PC-3 (cell line): ENCODE results near the gene ADAMTS4. TPM values are rescaled to one million over a fixed set of nuclear protein-coding genes. Genes with fewer than 3 reads are reported as not detected.
A peak's percentile ranks its signal among the peaks of the same experiment; 100 is the strongest.

Experiments
- ATAC-seq: fragments of 200-7000 bp; cut with Tn5 transposase; 2 replicates; pipeline ENCODE4 v1.9.1; 2020; ENCODE audit warnings: mild to moderate bottlenecking, moderate library complexity
- BruUV-seq: library from RNA; stranded (reverse); fragments of 400-500 nt; replicated peaks from 2 replicates; lab custom pipeline; 2021; lab: Mats Ljungman, UMichigan
- CTCF ChIA-PET: fragments of 300-600 bp; sonication (Branson Sonifier 250); formaldehyde crosslinking; loops from one replicate; lab custom pipeline; 2022; ENCODE audit warnings: antibody characterized with exemption; lab: Charles Lee
- POLR2A ChIA-PET: fragments of 300-600 bp; sonication (Branson Sonifier 250); formaldehyde crosslinking; loops from one replicate; lab custom pipeline; 2022; ENCODE audit warnings: antibody characterized with exemption; ENCODE audit not compliant: unreplicated experiment; lab: Charles Lee
- DNase-seq: peaks from one replicate; pipeline ENCODE4 v3.0.0-alpha.2; 2015
- H2AFZ ChIP-seq: fragments of 300-600 bp; sonication (generic); 2 replicates; pipeline ENCODE4 v1.6.0; 2016; ENCODE audit warnings: antibody characterized with exemption, low read length
- H3F3A ChIP-seq: fragments of 300-600 bp; sonication (generic); one replicate; pipeline ENCODE4 v1.6.0; 2017; ENCODE audit warnings: antibody characterized with exemption, low read length, control low read depth, mild to moderate bottlenecking; ENCODE audit not compliant: unreplicated experiment
- H3K27ac ChIP-seq: fragments of 300-600 bp; sonication (generic); 2 replicates; pipeline ENCODE4 v1.5.1; 2016; ENCODE audit warnings: mild to moderate bottlenecking, low read length
- H3K27me3 ChIP-seq: fragments of 300-600 bp; sonication (generic); 2 replicates; pipeline ENCODE4 v1.6.1; 2016; ENCODE audit warnings: low read length, mixed read lengths
- H3K36me3 ChIP-seq: fragments of 300-600 bp; sonication (generic); 2 replicates; pipeline ENCODE4 v1.6.1; 2016; ENCODE audit warnings: low read depth, mixed run types, low read length, mixed read lengths
- H3K4me1 ChIP-seq: fragments of 300-600 bp; sonication (generic); 2 replicates; pipeline ENCODE4 v1.5.1; 2016; ENCODE audit warnings: low read length; ENCODE audit not compliant: insufficient read depth
- H3K4me2 ChIP-seq: fragments of 300-600 bp; sonication (generic); 2 replicates; pipeline ENCODE4 v1.6.0; 2016; ENCODE audit warnings: low read length
- H3K4me3 ChIP-seq: fragments of 300-600 bp; sonication (generic); 2 replicates; pipeline ENCODE4 v1.5.1; 2016; ENCODE audit warnings: mild to moderate bottlenecking, low read length, mixed read lengths
- H3K79me2 ChIP-seq: fragments of 300-600 bp; sonication (generic); 2 replicates; pipeline ENCODE4 v1.6.1; 2017; ENCODE audit warnings: low read length, mixed read lengths
- H3K9ac ChIP-seq: fragments of 300-600 bp; sonication (generic); 2 replicates; pipeline ENCODE4 v1.6.0; 2016; ENCODE audit warnings: mild to moderate bottlenecking, low read length
- H3K9me2 ChIP-seq: fragments of 300-600 bp; sonication (generic); replicated peaks from 2 replicates; pipeline ENCODE4 v1.6.1; 2016; ENCODE audit warnings: mixed run types, low read length, mixed read lengths
- H3K9me3 ChIP-seq: fragments of 300-600 bp; sonication (generic); 2 replicates; pipeline ENCODE4 v1.6.1; 2016; ENCODE audit warnings: low read length, mixed read lengths
- H4K20me1 ChIP-seq: fragments of 300-600 bp; sonication (generic); 2 replicates; pipeline ENCODE4 v1.6.1; 2016; ENCODE audit warnings: low read length, mixed read lengths
- CTCF ChIP-seq: fragments of 300-600 bp; sonication (generic); conservative IDR thresholded peaks from 2 replicates; pipeline ENCODE4 v1.5.1; 2017; ENCODE audit warnings: antibody characterized with exemption, low read depth, mild to moderate bottlenecking, low read length
- EZH2 ChIP-seq: fragments of 300-600 bp; sonication (generic); IDR thresholded peaks from one replicate; pipeline ENCODE4 v1.6.1; 2017; ENCODE audit warnings: antibody characterized with exemption, mild to moderate bottlenecking, low read length; ENCODE audit not compliant: unreplicated experiment
- EZH2phosphoT487 ChIP-seq: fragments of 300-600 bp; sonication (generic); IDR thresholded peaks from 2 replicates; pipeline ENCODE4 v1.6.1; 2018; ENCODE audit warnings: mild to moderate bottlenecking, antibody characterized with exemption, low read length, borderline replicate concordance
- intact Hi-C: fragments of 100-400 bp; cut with micrococcal nuclease; formaldehyde crosslinking; loops from 2 replicates; pipeline ENCODE4 v1.9.0; 2023
- total RNA-seq: library from RNA; depleted of rRNA; stranded (reverse); fragments of >200 nt; gene quantifications from 2 replicates; pipeline ENCODE4 v1.2.3, GENCODE V29; 2014

The ADAMTS4 gene
- total RNA-seq, 1 experiment from 2014 or later: not detected

- BruUV-seq: TSS peak; percentile 49
- Histone ChIP-seq H3K9me2 (no peaks in the 10 kb centered on the region), H3K27me3 (no peaks in the 10 kb centered on the region), H3F3A (no peaks in the 10 kb centered on the region), H4K20me1 (no peaks in the 10 kb centered on the region), H3K4me3 (peak overlapping the region; percentile 79), H3K4me2 (peak overlapping the region; percentile 82), H3K27ac (peak overlapping the region; percentile 33), H3K9me3 (no peaks in the 10 kb centered on the region), H3K36me3 (peaks cover 22% of the 10 kb centered on the region), H3K9ac (peak overlapping the region; percentile 80), H3K4me1 (peaks cover 26% of the 10 kb centered on the region), H2AFZ (peak overlapping the region; percentile 85), H3K79me2 (peaks cover 16% of the 10 kb centered on the region)
- no peak for TF ChIP-seq CTCF
- ChIA-PET POLR2A (no interaction called here), CTCF (interaction anchor here (0.6 to 3.0 kb wide), 4 partner anchors 65 to 156 kb away, joined by 3 to 39 read pairs (median 30); no protein-coding TSS in a partner anchor)
- intact Hi-C loops: loop anchor here (1.0 to 2.0 kb wide), 4 partner anchors 65 to 156 kb away; partner anchors contain the start of gene SDHC
- ATAC-seq (peak; percentile 11), DNase-seq (no peak)
Measured at GRCh38 chr1:161226759-161227158, 27.9 kb upstream of the ADAMTS4 start.

GRCh38 chr1:161226320-161226711 is 27.5 kb upstream of the ADAMTS4 start:
- BruUV-seq: TSS peak; percentile 34
- peak overlapping the region; percentile 80 for H3K9ac ChIP-seq
- H3F3A ChIP-seq: no peaks in the 10 kb centered on the region
- DNase-seq: peak; percentile 9
- peaks cover 26% of the 10 kb centered on the region for H3K4me1 ChIP-seq
- H3K4me2 ChIP-seq: peak overlapping the region; percentile 82
- no peaks in the 10 kb centered on the region for H3K9me2 ChIP-seq
- ChIA-PET CTCF (interaction anchor here (0.6 to 3.0 kb wide), 13 partner anchors 18 to 1276 kb away, joined by 3 to 39 read pairs (median 8); partner anchors contain the start of genes NDUFS2 and PPOX), POLR2A (interaction anchor here (0.6 to 0.9 kb wide), 3 partner anchors 64 to 1033 kb away, joined by 3 to 7 read pairs (median 7); no protein-coding TSS in a partner anchor)
- no peak for ATAC-seq
- H3K9me3 ChIP-seq: no peaks in the 10 kb centered on the region
- peak overlapping the region; percentile 79 for H3K4me3 ChIP-seq
- H3K36me3 ChIP-seq: peaks cover 22% of the 10 kb centered on the region
- no peaks in the 10 kb centered on the region for H4K20me1 ChIP-seq
- H2AFZ ChIP-seq: peak overlapping the region; percentile 85
- no peak for TF ChIP-seq EZH2phosphoT487
- no peak for TF ChIP-seq EZH2
- no peak for TF ChIP-seq CTCF
- H3K79me2 ChIP-seq: peaks cover 16% of the 10 kb centered on the region
- H3K27me3 ChIP-seq: no peaks in the 10 kb centered on the region
- peak overlapping the region; percentile 33 for H3K27ac ChIP-seq
- intact Hi-C loops: loop anchor here (2.0 kb wide), 1 partner anchor 88 kb away; the partner anchor contains the start of gene SDHC
